SK-N-MC (cell line): ENCODE measurements around the gene UBE2O.

Source experiments
- EZH2 ChIP-seq: fragments of 200-600 bp; sonication (generic); IDR thresholded peaks from one replicate; pipeline ENCODE4 v1.6.1; 2017; ENCODE audit warnings: antibody characterized with exemption
- POLR2AphosphoS5 ChIP-seq: IDR thresholded peaks from 2 replicates; pipeline ENCODE4 v1.6.1; 2012; ENCODE audit warnings: mild to moderate bottlenecking, low read depth, low read length, borderline replicate concordance

DNA sequence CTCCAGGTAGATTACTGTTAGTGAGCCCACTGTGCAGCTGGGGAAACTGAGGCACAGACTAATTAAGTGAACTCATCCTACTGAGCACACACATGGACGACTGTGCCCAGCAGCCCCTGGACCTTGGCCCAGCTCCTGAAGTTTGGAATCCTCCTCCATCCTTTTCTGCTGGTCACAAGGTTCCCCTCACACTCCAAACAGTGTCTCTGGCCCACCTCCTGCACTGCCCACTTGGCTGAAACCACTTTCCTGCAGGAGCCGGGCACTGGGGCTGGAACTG, 44.7 kb upstream of the UBE2O start:
- TF ChIP-seq POLR2AphosphoS5 (no peak), EZH2 (no peak)
